Measurements from ENCODE around the gene WBP2. TPM values are rescaled to one million over a fixed set of nuclear protein-coding genes. Genes with fewer than 3 reads are reported as not detected.
A peak's percentile ranks its signal among the peaks of the same experiment; 100 is the strongest.

Gene WBP2
- total and polyA plus RNA-seq, 2 of the 13 experiments (the other 11 are each of a cell fraction or from before 2014, with no cell fraction given): 29.2 to 29.5 TPM

DNA sequence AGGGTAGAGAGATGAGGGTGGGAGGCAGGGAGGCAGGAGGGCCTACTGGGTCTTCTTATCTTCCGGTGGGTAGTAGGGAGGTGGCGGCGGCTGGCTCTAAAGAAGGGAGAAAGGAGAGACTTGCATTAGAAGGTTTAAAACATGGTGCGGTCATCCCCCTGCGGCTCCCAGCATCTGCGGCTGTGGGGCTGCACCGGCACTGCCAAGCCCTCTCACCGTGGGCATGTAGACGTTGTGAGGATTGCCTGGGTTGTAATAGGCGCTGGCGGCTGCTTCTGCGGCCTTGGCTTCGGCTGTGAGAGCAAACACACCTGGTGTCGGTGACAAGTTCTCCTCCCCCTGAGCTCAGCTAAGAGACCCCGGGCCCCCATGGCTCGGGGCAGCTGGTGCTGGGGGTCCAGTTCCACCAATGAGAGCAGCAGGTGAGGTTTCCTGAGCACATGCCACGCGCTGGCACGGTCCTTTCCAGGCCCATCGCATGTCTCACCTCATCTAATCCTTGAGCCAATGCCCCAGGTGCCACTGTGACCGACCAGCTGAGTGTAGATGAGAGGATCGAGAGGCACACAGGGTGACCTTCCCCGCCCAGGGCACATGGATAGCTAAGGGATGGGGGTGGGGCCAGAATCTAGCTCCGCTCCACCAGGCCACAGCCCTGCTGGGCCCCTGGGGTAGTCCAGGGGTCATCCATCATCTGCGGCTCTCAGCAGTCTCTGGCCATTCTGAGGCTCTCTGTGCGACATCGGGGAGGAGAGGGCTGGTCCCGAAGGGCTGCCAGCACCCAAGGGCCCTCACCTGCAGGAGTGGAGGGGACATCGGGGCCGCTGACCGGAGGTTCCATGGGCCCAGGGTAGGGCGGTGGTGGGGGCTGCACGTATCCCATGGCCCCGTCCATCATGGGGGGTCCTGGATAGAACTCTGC is 8.2 kb downstream of the WBP2 start (continued):
- TF ChIP-seq ZFP90 (CRISPR knock-in tag; IDR thresholded peaks at IDR 0.05; ENCODE audit: borderline replicate concordance) (peak; percentile 83; the same call in 1 of the 2 replicates), TCF7 (IDR thresholded peaks at IDR 0.05; ENCODE audit: low read depth) (peak; percentile 93), TBX3 (IDR thresholded peaks at IDR 0.05; ENCODE audit: borderline replicate concordance) (peak; percentile 89), ZNF383 (CRISPR knock-in tag; IDR thresholded peaks at IDR 0.05; ENCODE audit: borderline replicate concordance) (no peak), HNRNPH1 (optimal IDR thresholded peaks at IDR 0.05; ENCODE audit: low read depth, low read length) (no peak), CCDC6 (CRISPR knock-in tag; IDR thresholded peaks at IDR 0.05) (peak; percentile 83), EP300 (IDR thresholded peaks at IDR 0.05; ENCODE audit: low read depth in 2 of 2, low read length in 2 of 2) (peak; percentile 63 to 86; a peak in 3 of 4 replicates), EP300 (CRISPR knock-in tag; IDR thresholded peaks at IDR 0.05; ENCODE audit: borderline replicate concordance) (peak; percentile 88), TAF1 (CRISPR knock-in tag; IDR thresholded peaks at IDR 0.05) (no peak)
- TF ChIP-seq, protein P1, sequence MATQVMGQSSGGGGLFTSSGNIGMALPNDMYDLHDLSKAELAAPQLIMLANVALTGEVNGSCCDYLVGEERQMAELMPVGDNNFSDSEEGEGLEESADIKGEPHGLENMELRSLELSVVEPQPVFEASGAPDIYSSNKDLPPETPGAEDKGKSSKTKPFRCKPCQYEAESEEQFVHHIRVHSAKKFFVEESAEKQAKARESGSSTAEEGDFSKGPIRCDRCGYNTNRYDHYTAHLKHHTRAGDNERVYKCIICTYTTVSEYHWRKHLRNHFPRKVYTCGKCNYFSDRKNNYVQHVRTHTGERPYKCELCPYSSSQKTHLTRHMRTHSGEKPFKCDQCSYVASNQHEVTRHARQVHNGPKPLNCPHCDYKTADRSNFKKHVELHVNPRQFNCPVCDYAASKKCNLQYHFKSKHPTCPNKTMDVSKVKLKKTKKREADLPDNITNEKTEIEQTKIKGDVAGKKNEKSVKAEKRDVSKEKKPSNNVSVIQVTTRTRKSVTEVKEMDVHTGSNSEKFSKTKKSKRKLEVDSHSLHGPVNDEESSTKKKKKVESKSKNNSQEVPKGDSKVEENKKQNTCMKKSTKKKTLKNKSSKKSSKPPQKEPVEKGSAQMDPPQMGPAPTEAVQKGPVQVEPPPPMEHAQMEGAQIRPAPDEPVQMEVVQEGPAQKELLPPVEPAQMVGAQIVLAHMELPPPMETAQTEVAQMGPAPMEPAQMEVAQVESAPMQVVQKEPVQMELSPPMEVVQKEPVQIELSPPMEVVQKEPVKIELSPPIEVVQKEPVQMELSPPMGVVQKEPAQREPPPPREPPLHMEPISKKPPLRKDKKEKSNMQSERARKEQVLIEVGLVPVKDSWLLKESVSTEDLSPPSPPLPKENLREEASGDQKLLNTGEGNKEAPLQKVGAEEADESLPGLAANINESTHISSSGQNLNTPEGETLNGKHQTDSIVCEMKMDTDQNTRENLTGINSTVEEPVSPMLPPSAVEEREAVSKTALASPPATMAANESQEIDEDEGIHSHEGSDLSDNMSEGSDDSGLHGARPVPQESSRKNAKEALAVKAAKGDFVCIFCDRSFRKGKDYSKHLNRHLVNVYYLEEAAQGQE (IDR thresholded peaks at IDR 0.05; ENCODE audit: borderline replicate concordance in 1 of 2, low read depth in 1 of 2, low read length in 2 of 2): no peak; a peak in 1 of 4 replicates
- TF ChIP-seq, protein P2, sequence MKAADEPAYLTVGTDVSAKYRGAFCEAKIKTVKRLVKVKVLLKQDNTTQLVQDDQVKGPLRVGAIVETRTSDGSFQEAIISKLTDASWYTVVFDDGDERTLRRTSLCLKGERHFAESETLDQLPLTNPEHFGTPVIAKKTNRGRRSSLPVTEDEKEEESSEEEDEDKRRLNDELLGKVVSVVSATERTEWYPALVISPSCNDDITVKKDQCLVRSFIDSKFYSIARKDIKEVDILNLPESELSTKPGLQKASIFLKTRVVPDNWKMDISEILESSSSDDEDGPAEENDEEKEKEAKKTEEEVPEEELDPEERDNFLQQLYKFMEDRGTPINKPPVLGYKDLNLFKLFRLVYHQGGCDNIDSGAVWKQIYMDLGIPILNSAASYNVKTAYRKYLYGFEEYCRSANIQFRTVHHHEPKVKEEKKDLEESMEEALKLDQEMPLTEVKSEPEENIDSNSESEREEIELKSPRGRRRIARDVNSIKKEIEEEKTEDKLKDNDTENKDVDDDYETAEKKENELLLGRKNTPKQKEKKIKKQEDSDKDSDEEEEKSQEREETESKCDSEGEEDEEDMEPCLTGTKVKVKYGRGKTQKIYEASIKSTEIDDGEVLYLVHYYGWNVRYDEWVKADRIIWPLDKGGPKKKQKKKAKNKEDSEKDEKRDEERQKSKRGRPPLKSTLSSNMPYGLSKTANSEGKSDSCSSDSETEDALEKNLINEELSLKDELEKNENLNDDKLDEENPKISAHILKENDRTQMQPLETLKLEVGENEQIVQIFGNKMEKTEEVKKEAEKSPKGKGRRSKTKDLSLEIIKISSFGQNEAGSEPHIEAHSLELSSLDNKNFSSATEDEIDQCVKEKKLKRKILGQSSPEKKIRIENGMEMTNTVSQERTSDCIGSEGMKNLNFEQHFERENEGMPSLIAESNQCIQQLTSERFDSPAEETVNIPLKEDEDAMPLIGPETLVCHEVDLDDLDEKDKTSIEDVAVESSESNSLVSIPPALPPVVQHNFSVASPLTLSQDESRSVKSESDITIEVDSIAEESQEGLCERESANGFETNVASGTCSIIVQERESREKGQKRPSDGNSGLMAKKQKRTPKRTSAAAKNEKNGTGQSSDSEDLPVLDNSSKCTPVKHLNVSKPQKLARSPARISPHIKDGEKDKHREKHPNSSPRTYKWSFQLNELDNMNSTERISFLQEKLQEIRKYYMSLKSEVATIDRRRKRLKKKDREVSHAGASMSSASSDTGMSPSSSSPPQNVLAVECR (CRISPR knock-in tag; IDR thresholded peaks at IDR 0.05; ENCODE audit: borderline replicate concordance): peak; percentile 92
- TF ChIP-seq, protein P3, sequence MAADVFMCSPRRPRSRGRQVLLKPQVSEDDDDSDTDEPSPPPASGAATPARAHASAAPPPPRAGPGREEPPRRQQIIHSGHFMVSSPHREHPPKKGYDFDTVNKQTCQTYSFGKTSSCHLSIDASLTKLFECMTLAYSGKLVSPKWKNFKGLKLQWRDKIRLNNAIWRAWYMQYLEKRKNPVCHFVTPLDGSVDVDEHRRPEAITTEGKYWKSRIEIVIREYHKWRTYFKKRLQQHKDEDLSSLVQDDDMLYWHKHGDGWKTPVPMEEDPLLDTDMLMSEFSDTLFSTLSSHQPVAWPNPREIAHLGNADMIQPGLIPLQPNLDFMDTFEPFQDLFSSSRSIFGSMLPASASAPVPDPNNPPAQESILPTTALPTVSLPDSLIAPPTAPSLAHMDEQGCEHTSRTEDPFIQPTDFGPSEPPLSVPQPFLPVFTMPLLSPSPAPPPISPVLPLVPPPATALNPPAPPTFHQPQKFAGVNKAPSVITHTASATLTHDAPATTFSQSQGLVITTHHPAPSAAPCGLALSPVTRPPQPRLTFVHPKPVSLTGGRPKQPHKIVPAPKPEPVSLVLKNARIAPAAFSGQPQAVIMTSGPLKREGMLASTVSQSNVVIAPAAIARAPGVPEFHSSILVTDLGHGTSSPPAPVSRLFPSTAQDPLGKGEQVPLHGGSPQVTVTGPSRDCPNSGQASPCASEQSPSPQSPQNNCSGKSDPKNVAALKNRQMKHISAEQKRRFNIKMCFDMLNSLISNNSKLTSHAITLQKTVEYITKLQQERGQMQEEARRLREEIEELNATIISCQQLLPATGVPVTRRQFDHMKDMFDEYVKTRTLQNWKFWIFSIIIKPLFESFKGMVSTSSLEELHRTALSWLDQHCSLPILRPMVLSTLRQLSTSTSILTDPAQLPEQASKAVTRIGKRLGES (CRISPR knock-in tag; IDR thresholded peaks at IDR 0.05; ENCODE audit: borderline replicate concordance): 0 out of 2 replicates have a peak, but pooled peaks have one; percentile 43
- TF ChIP-seq, protein P4, sequence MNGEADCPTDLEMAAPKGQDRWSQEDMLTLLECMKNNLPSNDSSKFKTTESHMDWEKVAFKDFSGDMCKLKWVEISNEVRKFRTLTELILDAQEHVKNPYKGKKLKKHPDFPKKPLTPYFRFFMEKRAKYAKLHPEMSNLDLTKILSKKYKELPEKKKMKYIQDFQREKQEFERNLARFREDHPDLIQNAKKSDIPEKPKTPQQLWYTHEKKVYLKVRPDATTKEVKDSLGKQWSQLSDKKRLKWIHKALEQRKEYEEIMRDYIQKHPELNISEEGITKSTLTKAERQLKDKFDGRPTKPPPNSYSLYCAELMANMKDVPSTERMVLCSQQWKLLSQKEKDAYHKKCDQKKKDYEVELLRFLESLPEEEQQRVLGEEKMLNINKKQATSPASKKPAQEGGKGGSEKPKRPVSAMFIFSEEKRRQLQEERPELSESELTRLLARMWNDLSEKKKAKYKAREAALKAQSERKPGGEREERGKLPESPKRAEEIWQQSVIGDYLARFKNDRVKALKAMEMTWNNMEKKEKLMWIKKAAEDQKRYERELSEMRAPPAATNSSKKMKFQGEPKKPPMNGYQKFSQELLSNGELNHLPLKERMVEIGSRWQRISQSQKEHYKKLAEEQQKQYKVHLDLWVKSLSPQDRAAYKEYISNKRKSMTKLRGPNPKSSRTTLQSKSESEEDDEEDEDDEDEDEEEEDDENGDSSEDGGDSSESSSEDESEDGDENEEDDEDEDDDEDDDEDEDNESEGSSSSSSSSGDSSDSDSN (CRISPR knock-in tag; IDR thresholded peaks at IDR 0.05): peak; percentile 85

All from HepG2 (cell line).